Measurements from ENCODE around the gene SF1.
A peak's percentile ranks its signal among the peaks of the same experiment; 100 is the strongest.

Gene SF1

GRCh38 chr11:64789331-64790204, 11.2 kb upstream of the SF1 start:
- H3K18ac ChIP-seq (ENCODE audit: low read length): no peak overlapping the region
- H3K14ac ChIP-seq (ENCODE audit: low read length): no peak overlapping the region
- H3K27ac ChIP-seq (replicated peaks; ENCODE audit: low read length): no peak overlapping the region
- H4K8ac ChIP-seq (ENCODE audit: low read depth, low read length): no peak overlapping the region
- no peak overlapping the region for H2BK5ac ChIP-seq (ENCODE audit: low read length)
- no peak overlapping the region for H3K4me2 ChIP-seq (ENCODE audit: insufficient read depth, low read length, poor library complexity, severe bottlenecking)
- peak overlapping the region; percentile 77 for H3K9ac ChIP-seq (ENCODE audit: low read depth, low read length, poor library complexity)
- H3K4me3 ChIP-seq (ENCODE audit: low read length in 2 of 2): no peak overlapping the region
- H3K23ac ChIP-seq (ENCODE audit: low read depth, low read length, poor library complexity): no peak overlapping the region
- no peak overlapping the region for H2BK120ac ChIP-seq (ENCODE audit: low read depth, low read length)
- H3K9me3 ChIP-seq (replicated peaks in 1 of 2; ENCODE audit: control insufficient read depth in 2 of 2, insufficient read depth in 1 of 2, low read depth in 1 of 2, low read length in 2 of 2): no peaks in the 10 kb centered on the region
- H3K79me1 ChIP-seq (ENCODE audit: low read depth, low read length): no peaks in the 10 kb centered on the region
- H2BK12ac ChIP-seq (ENCODE audit: low read length): no peak overlapping the region
- no CpG with 5 or more reads among the region's 15 CpGs for WGBS, 2 donors (ENCODE audit: extremely low coverage in 2 of 2, insufficient read length in 2 of 2, insufficient replicate concordance in 1 of 2)
- H2AK5ac ChIP-seq (ENCODE audit: low read depth, low read length): no peak overlapping the region
- no peak overlapping the region for H4K91ac ChIP-seq (ENCODE audit: low read depth, low read length, poor library complexity)
- peaks cover 3 to 7% of the 10 kb centered on the region in 2 donors for H3K36me3 ChIP-seq (replicated peaks in 1 of 2; ENCODE audit: control insufficient read depth in 2 of 2, insufficient read depth in 2 of 2, low read length in 2 of 2)
- no peak overlapping the region for H3K4ac ChIP-seq (ENCODE audit: low read length)
- H2BK15ac ChIP-seq (ENCODE audit: low read length): no peak overlapping the region
- no peaks in the 10 kb centered on the region for H3K4me1 ChIP-seq (ENCODE audit: control insufficient read depth in 2 of 2, insufficient read depth in 1 of 2, low read depth in 1 of 2, low read length in 2 of 2)
- DNase-seq (ENCODE audit: low spot score): no peak
- no peaks in the 10 kb centered on the region for H3K27me3 ChIP-seq (ENCODE audit: control insufficient read depth in 3 of 3, insufficient read depth in 3 of 3, low read depth in 1 of 3, low read length in 3 of 3)
- H2AFZ ChIP-seq (ENCODE audit: low read length): no peak overlapping the region

- Histone ChIP-seq H2BK120ac (ENCODE audit: low read depth, low read length) (no peak overlapping the region), H3K4me1 (ENCODE audit: control insufficient read depth in 2 of 2, insufficient read depth in 1 of 2, low read depth in 1 of 2, low read length in 2 of 2) (no peaks in the 10 kb centered on the region), H3K18ac (ENCODE audit: low read length) (no peak overlapping the region), H3K79me1 (ENCODE audit: low read depth, low read length) (no peaks in the 10 kb centered on the region), H2BK5ac (ENCODE audit: low read length) (peak overlapping the region; percentile 53), H3K4ac (ENCODE audit: low read length) (no peak overlapping the region), H4K8ac (ENCODE audit: low read depth, low read length) (no peak overlapping the region), H3K9me3 (replicated peaks in 1 of 2; ENCODE audit: control insufficient read depth in 2 of 2, insufficient read depth in 1 of 2, low read depth in 1 of 2, low read length in 2 of 2) (no peaks in the 10 kb centered on the region), H3K36me3 (replicated peaks in 1 of 2; ENCODE audit: control insufficient read depth in 2 of 2, insufficient read depth in 2 of 2, low read length in 2 of 2) (peaks cover 3 to 7% of the 10 kb centered on the region in 2 donors), H3K14ac (ENCODE audit: low read length) (no peak overlapping the region), H3K4me2 (ENCODE audit: insufficient read depth, low read length, poor library complexity, severe bottlenecking) (no peak overlapping the region), H2AFZ (ENCODE audit: low read length) (no peak overlapping the region), H3K27me3 (ENCODE audit: control insufficient read depth in 3 of 3, insufficient read depth in 3 of 3, low read depth in 1 of 3, low read length in 3 of 3) (no peaks in the 10 kb centered on the region), H3K27ac (replicated peaks; ENCODE audit: low read length) (no peak overlapping the region), H2BK12ac (ENCODE audit: low read length) (no peak overlapping the region), H3K4me3 (ENCODE audit: low read length in 2 of 2) (no peak overlapping the region), H3K23ac (ENCODE audit: low read depth, low read length, poor library complexity) (no peak overlapping the region), H2AK5ac (ENCODE audit: low read depth, low read length) (peak overlapping the region; percentile 21), H3K9ac (ENCODE audit: low read depth, low read length, poor library complexity) (no peak overlapping the region), H2BK15ac (ENCODE audit: low read length) (no peak overlapping the region), H4K91ac (ENCODE audit: low read depth, low read length, poor library complexity) (no peak overlapping the region)
- DNase-seq (ENCODE audit: low spot score): no peak
- WGBS, 2 donors (ENCODE audit: extremely low coverage in 2 of 2, insufficient read length in 2 of 2, insufficient replicate concordance in 1 of 2): no CpG with 5 or more reads among the region's 9 CpGs
These were observed 10.2 kb upstream of the SF1 start for GRCh38 chr11:64788321-64789215.

GRCh38 chr11:64787526-64788320, 9.4 kb upstream of the SF1 start:
- Histone ChIP-seq H3K36me3 (replicated peaks in 1 of 2; ENCODE audit: control insufficient read depth in 2 of 2, insufficient read depth in 2 of 2, low read length in 2 of 2) (peaks cover 3 to 7% of the 10 kb centered on the region in 2 donors), H3K9ac (ENCODE audit: low read depth, low read length, poor library complexity) (no peak overlapping the region), H3K4ac (ENCODE audit: low read length) (no peak overlapping the region), H2AFZ (ENCODE audit: low read length) (no peak overlapping the region), H3K4me1 (ENCODE audit: control insufficient read depth in 2 of 2, insufficient read depth in 1 of 2, low read depth in 1 of 2, low read length in 2 of 2) (no peaks in the 10 kb centered on the region), H2BK120ac (ENCODE audit: low read depth, low read length) (no peak overlapping the region), H3K4me2 (ENCODE audit: insufficient read depth, low read length, poor library complexity, severe bottlenecking) (no peak overlapping the region), H3K23ac (ENCODE audit: low read depth, low read length, poor library complexity) (no peak overlapping the region), H4K91ac (ENCODE audit: low read depth, low read length, poor library complexity) (no peak overlapping the region), H3K79me1 (ENCODE audit: low read depth, low read length) (no peaks in the 10 kb centered on the region), H3K4me3 (ENCODE audit: low read length in 2 of 2) (no peak overlapping the region), H2BK15ac (ENCODE audit: low read length) (no peak overlapping the region), H3K18ac (ENCODE audit: low read length) (no peak overlapping the region), H4K8ac (ENCODE audit: low read depth, low read length) (no peak overlapping the region), H2BK12ac (ENCODE audit: low read length) (no peak overlapping the region), H3K27ac (replicated peaks; ENCODE audit: low read length) (peak overlapping the region; percentile 13), H3K9me3 (replicated peaks in 1 of 2; ENCODE audit: control insufficient read depth in 2 of 2, insufficient read depth in 1 of 2, low read depth in 1 of 2, low read length in 2 of 2) (no peaks in the 10 kb centered on the region), H3K14ac (ENCODE audit: low read length) (no peak overlapping the region), H2BK5ac (ENCODE audit: low read length) (peak overlapping the region; percentile 5), H3K27me3 (ENCODE audit: control insufficient read depth in 3 of 3, insufficient read depth in 3 of 3, low read depth in 1 of 3, low read length in 3 of 3) (no peaks in the 10 kb centered on the region), H2AK5ac (ENCODE audit: low read depth, low read length) (no peak overlapping the region)
- no peak for DNase-seq (ENCODE audit: low spot score)
- WGBS, 2 donors (ENCODE audit: extremely low coverage in 2 of 2, insufficient read length in 2 of 2, insufficient replicate concordance in 1 of 2): no CpG with 5 or more reads among the region's 15 CpGs
